ENCODE measurements around the gene HELT. TPM values are rescaled to one million over a fixed set of nuclear protein-coding genes. Genes with fewer than 3 reads are reported as not detected.
"Not testable (repeated sequence)": the region's sequence is repeated elsewhere in the genome, so short reads cannot be mapped to it uniquely, and the experiment has no call there.

HELT gene
- total RNA-seq, 1 experiment from 2014 or later: not detected

- ChIA-PET POLR2A (interaction anchor here (0.6 to 1.0 kb wide), 2 partner anchors 63 to 94 kb away, joined by 3 to 4 read pairs; no protein-coding TSS in a partner anchor), CTCF (interaction anchor here (0.6 to 7.0 kb wide), 17 partner anchors 9 to 997 kb away, joined by 3 to 89 read pairs (median 3); partner anchors contain the start of gene HELT)
- intact Hi-C loops (cut with micrococcal nuclease): loop anchor here (1.0 kb wide), 1 partner anchor 94 kb away; no protein-coding TSS in a partner anchor
- Mint-ChIP-seq H3K4me1 (ENCODE audit: insufficient read depth, unreplicated experiment) (peaks cover 8% of the 10 kb centered on the region), H3K27me3 (ENCODE audit: insufficient read depth, unreplicated experiment) (no peaks in the 10 kb centered on the region), H3K4me3 (ENCODE audit: unreplicated experiment) (no peak overlapping the region), H3K9me3 (ENCODE audit: unreplicated experiment) (no peaks in the 10 kb centered on the region), H3K36me3 (ENCODE audit: insufficient read depth, unreplicated experiment) (peaks cover 6% of the 10 kb centered on the region), H3K27ac (ENCODE audit: low read depth, unreplicated experiment) (no peak overlapping the region)
- TF ChIP-seq CTCF (IDR thresholded peaks at IDR 0.05; ENCODE audit: unreplicated experiment): no peak
- no peak for DNase-seq (ENCODE audit: unreplicated experiment)
- no TSS peak for BruUV-seq (replicated peaks)
These were observed 22.2 kb downstream of the HELT start for GRCh38 chr4:185040523-185040922.

GRCh38 chr4:185050286-185050685 lies 32.0 kb downstream of the HELT start:
- H3K4me3 Mint-ChIP-seq (ENCODE audit: unreplicated experiment); H3K4me1 Mint-ChIP-seq (ENCODE audit: insufficient read depth, unreplicated experiment); BruUV-seq (replicated peaks); intact Hi-C loops (cut with micrococcal nuclease); H3K27ac Mint-ChIP-seq (ENCODE audit: low read depth, unreplicated experiment); DNase-seq (ENCODE audit: unreplicated experiment); H3K9me3 Mint-ChIP-seq (ENCODE audit: unreplicated experiment); H3K36me3 Mint-ChIP-seq (ENCODE audit: insufficient read depth, unreplicated experiment): not testable (repeated sequence)
- ChIA-PET CTCF (interaction anchor here (0.6 to 1.9 kb wide), 6 partner anchors 8 to 82 kb away, joined by 3 to 7 read pairs (median 4); no protein-coding TSS in a partner anchor), POLR2A (interaction anchor here (0.7 kb wide), 1 partner anchor 641 kb away, joined by 3 read pairs; no protein-coding TSS in a partner anchor)
- peaks cover 11% of the 10 kb centered on the region for H3K27me3 Mint-ChIP-seq (ENCODE audit: insufficient read depth, unreplicated experiment)

GRCh38 chr4:185051283-185051682 lies 33.0 kb downstream of the HELT start:
- H3K36me3 Mint-ChIP-seq (ENCODE audit: insufficient read depth, unreplicated experiment); intact Hi-C loops (cut with micrococcal nuclease); H3K27ac Mint-ChIP-seq (ENCODE audit: low read depth, unreplicated experiment); BruUV-seq (replicated peaks); H3K4me3 Mint-ChIP-seq (ENCODE audit: unreplicated experiment); DNase-seq (ENCODE audit: unreplicated experiment); H3K4me1 Mint-ChIP-seq (ENCODE audit: insufficient read depth, unreplicated experiment); H3K9me3 Mint-ChIP-seq (ENCODE audit: unreplicated experiment); POLR2A ChIA-PET: not testable (repeated sequence)
- CTCF ChIA-PET: interaction anchor here (0.6 to 1.9 kb wide), 4 partner anchors 9 to 308 kb away, joined by 3 to 7 read pairs (median 4); no protein-coding TSS in a partner anchor
- H3K27me3 Mint-ChIP-seq (ENCODE audit: insufficient read depth, unreplicated experiment): peaks cover 11% of the 10 kb centered on the region

- Mint-ChIP-seq H3K4me3 (ENCODE audit: unreplicated experiment) (no peak overlapping the region), H3K9me3 (ENCODE audit: unreplicated experiment) (peaks cover 6% of the 10 kb centered on the region), H3K4me1 (ENCODE audit: insufficient read depth, unreplicated experiment) (no peaks in the 10 kb centered on the region), H3K27ac (ENCODE audit: low read depth, unreplicated experiment) (no peak overlapping the region), H3K36me3 (ENCODE audit: insufficient read depth, unreplicated experiment) (peaks cover 6% of the 10 kb centered on the region), H3K27me3 (ENCODE audit: insufficient read depth, unreplicated experiment) (peaks cover 11% of the 10 kb centered on the region)
- ChIA-PET POLR2A (no interaction called here), CTCF (no interaction called here)
- BruUV-seq (replicated peaks): no TSS peak
- no peak for DNase-seq (ENCODE audit: unreplicated experiment)
- intact Hi-C loops (cut with micrococcal nuclease): no loop called here
- TF ChIP-seq CTCF (IDR thresholded peaks at IDR 0.05; ENCODE audit: unreplicated experiment): no peak
These were observed 35.5 kb downstream of the HELT start for GRCh38 chr4:185053746-185054145.

- Mint-ChIP-seq H3K4me1 (ENCODE audit: insufficient read depth, unreplicated experiment) (no peaks in the 10 kb centered on the region), H3K27ac (ENCODE audit: low read depth, unreplicated experiment) (no peak overlapping the region), H3K27me3 (ENCODE audit: insufficient read depth, unreplicated experiment) (peaks cover 11% of the 10 kb centered on the region), H3K9me3 (ENCODE audit: unreplicated experiment) (peaks cover 6% of the 10 kb centered on the region), H3K36me3 (ENCODE audit: insufficient read depth, unreplicated experiment) (peaks cover 6% of the 10 kb centered on the region), H3K4me3 (ENCODE audit: unreplicated experiment) (no peak overlapping the region)
- intact Hi-C loops (cut with micrococcal nuclease): no loop called here
- CTCF ChIA-PET: interaction anchor here (0.6 to 0.8 kb wide), 2 partner anchors 9 to 14 kb away, joined by 3 to 4 read pairs; no protein-coding TSS in a partner anchor
- TF ChIP-seq CTCF (IDR thresholded peaks at IDR 0.05; ENCODE audit: unreplicated experiment): no peak
- no TSS peak for BruUV-seq (replicated peaks)
- no peak for DNase-seq (ENCODE audit: unreplicated experiment)
- POLR2A ChIA-PET: no interaction called here
These were observed 36.0 kb downstream of the HELT start for GRCh38 chr4:185054272-185054671.

All from MCF 10A (cell line).